ENCODE data around the gene SERPINE2.

Gene SERPINE2

DNA sequence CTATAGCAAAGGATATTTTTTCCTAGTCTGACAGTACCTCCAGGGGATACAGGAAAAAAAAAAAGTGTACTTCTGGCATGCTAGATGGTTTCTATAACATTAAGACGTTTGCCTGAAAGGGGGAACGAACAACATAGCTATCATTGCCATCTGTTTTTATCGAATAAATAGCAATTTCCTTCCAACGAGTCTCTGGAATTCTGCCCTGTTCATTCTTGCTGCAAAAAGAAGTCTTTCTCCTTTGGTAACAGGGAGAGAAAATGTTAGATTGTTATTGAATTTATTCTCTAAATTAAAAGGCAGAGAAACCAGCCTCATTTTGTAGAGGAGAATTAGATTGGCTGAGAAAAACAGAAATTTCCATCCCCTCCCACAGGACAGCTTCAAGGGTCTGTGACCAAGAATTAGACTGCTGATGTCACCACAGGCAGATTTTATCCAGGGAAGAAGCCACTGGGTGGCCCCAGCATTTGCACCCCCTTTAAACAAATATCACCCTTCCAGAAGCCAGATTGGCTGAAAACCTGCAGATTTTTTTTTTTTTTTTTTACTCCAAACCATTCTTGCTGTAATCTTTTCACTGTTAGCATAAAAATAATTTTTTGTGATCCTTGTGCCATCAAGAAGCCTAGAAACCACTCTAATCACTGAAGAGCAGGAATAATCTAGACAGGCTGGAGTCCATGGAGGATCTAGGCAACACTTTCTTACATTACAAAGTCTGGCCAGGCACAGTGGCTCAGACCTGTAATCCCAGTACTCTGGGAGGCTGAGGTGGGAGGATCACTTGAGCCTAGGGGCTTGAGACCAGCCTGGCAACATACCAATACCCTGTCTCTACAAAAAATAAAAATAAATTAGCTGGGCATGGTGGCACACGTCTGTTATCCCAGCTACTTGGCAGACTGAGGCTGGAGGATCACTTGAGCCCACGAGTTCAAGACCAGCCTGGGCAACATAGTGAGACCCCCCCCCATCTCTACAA lies 106.0 kb downstream of the SERPINE2 start:
- no peaks in the 10 kb centered on the region for H4K20me1 ChIP-seq (ENCODE audit: insufficient read depth)
- no peaks in the 10 kb centered on the region for H3K36me3 ChIP-seq (ENCODE audit: insufficient read depth)
- no peak overlapping the region for H2AFZ ChIP-seq (ENCODE audit: low read depth)
- H3K79me2 ChIP-seq (ENCODE audit: insufficient read depth, low read depth), result peaks cover 9% of the 10 kb centered on the region; the same call in 1 of the 2 replicates
- H3K4me1 ChIP-seq (ENCODE audit: low read depth, poor library complexity, severe bottlenecking), result no peaks in the 10 kb centered on the region
- TF ChIP-seq, protein P1, sequence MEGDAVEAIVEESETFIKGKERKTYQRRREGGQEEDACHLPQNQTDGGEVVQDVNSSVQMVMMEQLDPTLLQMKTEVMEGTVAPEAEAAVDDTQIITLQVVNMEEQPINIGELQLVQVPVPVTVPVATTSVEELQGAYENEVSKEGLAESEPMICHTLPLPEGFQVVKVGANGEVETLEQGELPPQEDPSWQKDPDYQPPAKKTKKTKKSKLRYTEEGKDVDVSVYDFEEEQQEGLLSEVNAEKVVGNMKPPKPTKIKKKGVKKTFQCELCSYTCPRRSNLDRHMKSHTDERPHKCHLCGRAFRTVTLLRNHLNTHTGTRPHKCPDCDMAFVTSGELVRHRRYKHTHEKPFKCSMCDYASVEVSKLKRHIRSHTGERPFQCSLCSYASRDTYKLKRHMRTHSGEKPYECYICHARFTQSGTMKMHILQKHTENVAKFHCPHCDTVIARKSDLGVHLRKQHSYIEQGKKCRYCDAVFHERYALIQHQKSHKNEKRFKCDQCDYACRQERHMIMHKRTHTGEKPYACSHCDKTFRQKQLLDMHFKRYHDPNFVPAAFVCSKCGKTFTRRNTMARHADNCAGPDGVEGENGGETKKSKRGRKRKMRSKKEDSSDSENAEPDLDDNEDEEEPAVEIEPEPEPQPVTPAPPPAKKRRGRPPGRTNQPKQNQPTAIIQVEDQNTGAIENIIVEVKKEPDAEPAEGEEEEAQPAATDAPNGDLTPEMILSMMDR (conservative IDR thresholded peaks at IDR 0.05; ENCODE audit: low read depth, low read length), result no peak
- no peaks in the 10 kb centered on the region for H3K27me3 ChIP-seq (ENCODE audit: insufficient read depth, low read depth)
- H3K9ac ChIP-seq, result no peak overlapping the region
- H3K4me2 ChIP-seq, result no peak overlapping the region
- no peak overlapping the region for H3K27ac ChIP-seq
- H3K4me3 ChIP-seq (IDR thresholded peaks at IDR 0.05; ENCODE audit: insufficient read depth, low read depth, low read length), result no peak overlapping the region

DNA sequence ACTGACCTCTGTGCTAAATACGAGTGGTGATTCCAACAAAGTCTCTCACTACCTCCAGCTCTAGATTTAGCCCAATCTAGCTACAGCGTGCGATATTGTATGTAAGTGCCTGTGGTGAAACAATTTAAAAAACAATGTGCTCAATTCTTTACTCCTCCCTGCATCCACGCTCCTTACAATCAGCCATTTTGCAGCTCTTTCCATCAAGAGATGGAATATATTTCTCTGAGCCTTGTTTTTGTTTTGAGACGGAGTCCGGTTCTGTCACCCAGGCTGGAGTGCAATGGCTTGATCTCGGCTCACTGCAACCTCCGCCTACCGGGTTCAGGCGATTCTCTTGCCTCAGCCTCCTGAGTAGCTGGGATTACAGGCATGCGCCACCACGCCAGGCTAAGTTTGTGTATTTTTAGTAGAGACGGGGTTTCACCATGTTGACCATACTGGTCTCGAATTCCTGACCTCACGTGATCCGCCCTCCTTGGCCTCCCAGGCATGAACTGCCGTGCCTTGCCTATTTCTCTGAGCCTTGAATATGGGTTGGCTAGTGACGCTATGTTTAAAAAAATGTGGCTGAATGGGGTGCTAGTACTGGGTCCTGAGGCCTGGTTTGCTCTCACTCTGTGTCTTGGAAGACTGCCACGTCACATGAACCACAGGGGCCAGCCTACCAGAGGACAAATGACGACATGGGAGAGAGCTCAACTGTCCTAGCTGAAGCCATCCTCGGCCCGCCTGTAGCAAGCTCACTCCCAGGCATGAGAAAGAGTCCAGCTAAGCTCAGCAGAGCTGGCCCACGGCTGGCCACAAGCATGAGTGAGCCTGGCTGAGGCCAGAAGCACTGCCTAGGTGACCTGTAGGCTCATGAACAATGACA lies 108.7 kb downstream of the SERPINE2 start:
- Histone ChIP-seq H3K27ac (no peak overlapping the region), H3K4me2 (no peak overlapping the region), H3K36me3 (ENCODE audit: insufficient read depth) (no peaks in the 10 kb centered on the region), H4K20me1 (ENCODE audit: insufficient read depth) (no peaks in the 10 kb centered on the region), H3K4me1 (ENCODE audit: low read depth, poor library complexity, severe bottlenecking) (no peaks in the 10 kb centered on the region), H3K27me3 (ENCODE audit: insufficient read depth, low read depth) (no peaks in the 10 kb centered on the region), H2AFZ (ENCODE audit: low read depth) (no peak overlapping the region), H3K9ac (no peak overlapping the region), H3K4me3 (IDR thresholded peaks at IDR 0.05; ENCODE audit: insufficient read depth, low read depth, low read length) (no peak overlapping the region), H3K79me2 (ENCODE audit: insufficient read depth, low read depth) (0 out of 2 replicates have a peak, but pooled peaks cover 9% of the 10 kb centered on the region)
- TF ChIP-seq, protein P1 (conservative IDR thresholded peaks at IDR 0.05; ENCODE audit: low read depth, low read length), result no peak

DNA sequence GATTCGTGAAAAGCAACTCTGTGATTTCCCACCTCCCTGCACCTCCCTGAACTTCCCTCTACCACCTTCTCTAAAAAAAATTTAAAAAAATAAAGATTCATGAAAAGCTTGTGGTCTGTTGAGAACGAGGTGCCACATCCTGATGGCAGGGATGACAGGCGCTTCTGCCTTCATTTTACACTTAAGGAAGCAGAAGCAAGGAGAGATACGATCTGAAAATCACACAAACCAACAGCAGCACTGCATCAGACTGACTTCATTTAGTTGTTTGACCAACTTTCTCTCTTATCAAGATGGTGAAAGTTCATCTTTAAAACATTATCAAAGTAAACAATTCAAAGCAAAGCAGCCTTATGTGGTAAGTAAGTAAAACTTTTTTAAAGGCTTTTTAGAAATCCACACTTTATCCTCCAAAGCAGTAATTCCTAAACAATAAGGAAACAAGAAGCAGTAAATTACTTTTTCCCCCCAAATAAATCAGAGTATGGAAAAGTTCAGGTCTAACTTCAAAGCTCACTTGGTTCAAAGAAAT lies 109.4 kb downstream of the SERPINE2 start:
- no peak overlapping the region for H3K4me3 ChIP-seq (IDR thresholded peaks at IDR 0.05; ENCODE audit: insufficient read depth, low read depth, low read length)
- H3K79me2 ChIP-seq (ENCODE audit: insufficient read depth, low read depth), result 0 out of 2 replicates have a peak, but pooled peaks cover 8% of the 10 kb centered on the region
- no peak overlapping the region for H3K9ac ChIP-seq
- no peaks in the 10 kb centered on the region for H4K20me1 ChIP-seq (ENCODE audit: insufficient read depth)
- no peak overlapping the region for H3K27ac ChIP-seq
- H3K4me2 ChIP-seq, result no peak overlapping the region
- H3K36me3 ChIP-seq (ENCODE audit: insufficient read depth), result no peaks in the 10 kb centered on the region
- H2AFZ ChIP-seq (ENCODE audit: low read depth), result no peak overlapping the region
- TF ChIP-seq, protein P1 (conservative IDR thresholded peaks at IDR 0.05; ENCODE audit: low read depth, low read length), result no peak
- H3K27me3 ChIP-seq (ENCODE audit: insufficient read depth, low read depth), result no peaks in the 10 kb centered on the region
- H3K4me1 ChIP-seq (ENCODE audit: low read depth, poor library complexity, severe bottlenecking), result no peaks in the 10 kb centered on the region

All from KMS-11 (cell line).